HG03457 (cell line): Measurements from ENCODE around the gene SIX5.
"Not testable (repeated sequence)": the region's sequence is repeated elsewhere in the genome, so short reads cannot be mapped to it uniquely, and the experiment has no call there.

Experiments
- ATAC-seq: cut with Tn5 transposase; IDR thresholded peaks from one replicate; pipeline ENCODE4 v1.9.1; 2021; ENCODE audit warnings: moderate number of reproducible peaks; ENCODE audit not compliant: unreplicated experiment

SIX5 gene

DNA sequence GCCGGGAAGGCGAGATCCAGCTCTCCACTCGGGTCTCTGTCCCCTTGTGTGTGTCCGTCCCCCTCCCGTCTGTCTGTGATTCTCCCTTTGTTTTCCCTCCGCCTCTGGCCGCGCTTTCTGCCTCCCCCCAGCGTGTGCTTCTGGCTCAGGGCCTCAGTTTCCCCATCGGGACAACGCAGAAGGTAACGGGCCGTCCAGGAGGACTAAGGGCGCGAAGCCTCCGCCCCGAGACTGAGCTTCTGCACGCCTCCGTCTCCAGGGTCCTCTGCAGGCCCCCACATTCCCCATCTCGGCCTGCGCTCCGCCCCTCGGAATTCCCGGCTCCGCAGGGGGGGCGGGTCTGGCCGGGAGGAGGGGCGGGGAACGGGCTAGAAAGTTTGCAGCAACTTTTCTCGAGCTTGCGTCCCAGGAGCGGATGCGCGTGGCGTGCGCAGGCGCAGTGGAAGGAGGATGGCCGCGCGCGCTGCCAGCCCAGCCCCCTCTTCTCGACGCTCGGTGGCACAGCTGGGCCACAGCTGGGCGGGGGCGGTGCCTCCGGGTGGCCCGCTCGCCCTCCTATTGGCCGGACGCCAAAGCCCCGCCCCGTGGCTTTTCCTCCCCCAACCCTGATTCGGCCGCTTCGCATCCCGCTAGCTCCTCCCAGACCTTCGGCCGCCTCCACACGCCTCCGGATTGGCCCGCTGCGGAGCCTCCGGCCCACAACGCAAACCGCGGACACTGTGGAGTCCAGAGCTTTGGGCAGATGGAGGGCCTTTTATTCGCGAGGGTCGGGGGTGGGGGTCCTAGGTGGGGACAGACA, at the start of gene SIX5:
Gene SIX5 (minus strand): TSS at position 269 of the 799 bp plus-strand sequence. CDS start 408 bp downstream, outside the sequence.
- ATAC-seq, result peak; percentile 46

DNA sequence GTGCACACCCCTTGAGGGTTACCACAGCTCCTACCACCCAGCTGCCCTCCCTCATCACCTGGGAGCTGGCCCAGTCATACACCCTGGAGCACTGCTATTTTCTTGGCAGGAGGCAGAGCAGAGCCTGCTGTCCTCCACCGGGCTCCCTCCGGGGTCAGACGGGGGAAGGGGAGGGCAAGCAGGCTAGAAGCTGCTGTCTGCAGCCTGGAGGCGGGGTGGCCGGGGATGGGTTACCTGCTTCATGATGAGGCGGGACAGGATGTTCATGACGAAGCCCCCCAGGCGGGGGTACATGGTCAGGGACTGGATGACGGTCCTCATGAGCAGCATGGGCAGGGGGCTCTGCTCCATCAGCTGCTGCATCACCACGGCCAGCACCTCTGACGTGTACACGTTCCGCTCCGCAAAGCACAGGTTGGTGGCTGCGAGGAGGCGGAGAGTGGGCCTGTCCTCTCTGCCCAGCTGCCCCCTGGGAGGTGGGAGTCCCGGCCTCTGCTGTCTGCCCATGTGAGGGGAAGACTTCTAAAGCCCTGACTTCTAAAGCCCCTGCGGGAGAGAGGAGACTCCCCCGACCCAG, 48.8 kb upstream of the SIX5 start:
- ATAC-seq, result no peak

DNA sequence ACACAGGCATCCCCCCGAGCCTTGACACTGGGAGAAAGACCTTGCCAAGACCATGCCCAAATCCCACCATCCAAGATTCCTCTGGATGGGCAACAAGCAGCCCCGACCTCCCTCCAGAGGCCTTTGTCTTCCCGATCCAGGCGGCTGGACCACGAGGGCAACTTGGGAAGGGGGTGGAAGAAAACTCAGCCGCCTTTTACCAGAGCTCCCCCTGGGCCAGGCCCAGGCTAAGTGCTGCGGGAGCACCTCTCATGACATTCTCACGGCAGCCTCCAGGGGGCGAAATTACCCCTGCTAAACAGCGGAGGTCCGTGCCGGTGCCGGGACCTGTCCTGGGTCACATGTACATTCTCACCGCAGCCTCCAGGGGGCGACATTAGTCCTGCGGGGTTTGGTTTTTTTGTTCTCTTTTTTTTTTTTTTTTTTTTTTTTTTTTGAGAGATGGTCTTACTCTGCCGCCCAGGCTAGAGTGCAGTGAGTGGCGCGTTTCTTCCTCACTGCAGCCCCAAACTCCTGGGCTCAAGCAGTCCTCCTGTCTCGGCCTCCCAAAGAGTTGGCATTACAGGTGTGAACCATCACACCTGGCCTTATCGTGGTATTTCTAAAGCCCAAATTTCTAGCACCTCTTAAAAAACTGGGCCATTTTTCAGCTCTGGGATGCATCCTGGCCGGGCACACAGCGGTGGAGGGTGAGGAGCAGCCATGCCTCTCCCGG, 48.1 kb upstream of the SIX5 start:
- peak; percentile 58 for ATAC-seq

DNA sequence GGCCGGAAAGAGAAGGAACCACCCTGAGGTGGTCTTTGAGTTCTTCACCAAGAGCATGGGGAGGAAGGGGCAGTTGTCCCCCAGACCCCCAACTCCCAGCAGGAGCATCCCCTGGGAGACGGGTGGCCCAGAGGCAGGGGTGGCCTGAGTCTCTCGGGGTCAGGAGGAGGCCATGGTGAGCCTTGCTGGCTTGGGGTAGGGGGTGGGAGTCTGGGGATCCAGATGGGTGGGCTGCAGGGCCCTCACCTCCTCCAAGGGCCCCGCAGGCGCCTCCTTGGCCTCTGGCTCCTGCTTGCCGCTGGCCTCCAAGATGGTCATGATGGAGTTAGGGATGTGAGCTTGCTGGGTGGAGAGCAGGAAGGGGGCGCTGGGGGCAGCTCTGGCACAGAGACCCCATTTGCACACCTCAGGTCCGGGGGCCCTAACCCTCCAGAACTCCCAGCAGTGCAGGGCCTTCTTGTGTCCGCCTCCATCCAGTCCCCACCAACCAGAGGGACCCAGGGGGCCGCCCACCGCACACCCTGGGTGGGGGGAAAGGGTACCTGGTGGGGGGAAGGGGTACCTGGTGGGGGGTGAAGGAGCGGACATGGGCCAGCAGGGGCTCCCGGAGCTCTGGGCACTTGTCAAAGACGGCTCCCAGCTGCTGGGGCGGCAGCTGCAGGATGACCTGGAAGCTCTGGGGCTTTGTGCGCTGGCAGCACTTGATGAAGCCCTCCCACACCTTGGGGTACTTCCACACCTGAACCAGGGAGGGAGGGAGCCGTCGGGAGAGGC, 47.4 kb upstream of the SIX5 start:
- no peak for ATAC-seq

DNA sequence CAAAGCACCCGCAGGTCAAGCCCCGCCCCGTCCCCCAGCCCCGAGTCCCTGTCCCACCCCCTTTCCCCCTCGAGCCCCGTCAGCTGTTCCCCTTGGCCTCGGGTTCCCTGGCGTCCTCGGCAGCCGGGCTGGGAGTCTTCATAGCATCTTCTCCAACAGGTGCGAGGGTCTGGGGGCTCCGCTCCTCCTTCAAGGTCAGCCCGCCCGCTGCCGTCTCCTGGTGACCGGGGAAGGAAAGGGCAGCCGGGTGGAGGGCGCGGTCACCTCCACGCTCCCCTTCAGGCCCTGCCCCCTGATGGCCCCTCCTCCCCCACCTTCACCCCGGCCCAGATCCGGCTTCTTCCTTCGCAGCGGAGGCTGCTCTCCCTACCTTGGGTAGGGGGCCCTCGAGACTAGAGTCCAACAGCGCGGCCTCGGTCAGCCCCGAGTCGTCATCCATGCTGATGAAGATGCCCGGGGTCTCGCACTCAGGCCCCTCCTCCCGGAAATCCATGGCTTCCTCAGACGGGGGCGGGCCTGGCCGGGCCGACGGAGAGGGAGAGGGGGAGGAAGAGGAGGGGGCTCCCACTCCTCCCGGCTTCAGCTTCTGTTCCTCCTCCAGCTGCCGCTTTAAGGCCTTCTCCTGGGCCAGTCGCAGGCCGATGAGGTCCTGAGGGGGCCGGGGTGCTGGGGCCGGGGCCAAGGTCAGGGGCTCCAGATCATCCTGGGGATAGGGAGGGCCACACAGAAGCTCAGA, 46.6 kb upstream of the SIX5 start:
- ATAC-seq, result no peak

DNA sequence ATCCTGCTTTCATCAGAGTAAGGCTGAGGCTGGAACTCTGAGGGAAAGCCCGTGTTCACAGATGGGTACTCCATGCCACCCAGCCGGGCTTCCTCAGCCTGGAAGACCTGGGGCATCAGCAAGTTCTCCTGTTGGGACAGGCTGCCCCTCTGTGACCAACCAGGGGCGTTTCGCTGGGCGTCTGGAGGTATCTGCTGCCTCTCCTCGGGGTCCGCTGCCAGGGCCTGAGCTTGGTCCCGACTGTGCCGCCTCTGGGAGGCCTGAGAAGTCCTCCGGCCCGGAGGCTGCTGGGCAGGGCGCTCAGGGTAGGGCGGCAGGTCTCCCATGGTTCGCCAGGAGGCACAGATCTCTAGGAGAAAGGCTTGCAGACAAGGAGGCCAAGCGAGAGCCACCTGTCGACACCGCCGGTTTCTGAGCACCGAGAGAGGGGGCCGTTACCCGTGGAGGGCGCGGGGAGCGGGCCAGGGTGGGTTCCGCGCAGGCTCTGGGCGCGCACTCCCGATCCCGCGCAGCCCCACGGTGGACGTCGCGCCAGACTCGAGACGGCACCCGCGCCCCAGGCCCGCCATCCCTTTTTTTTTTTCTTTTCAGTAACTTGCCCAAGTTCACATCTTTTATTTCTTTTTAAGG, 45.9 kb upstream of the SIX5 start, which contains the start of gene RSPH6A:
Gene RSPH6A (minus strand): TSS at position 458 of the 630 bp plus-strand sequence. CDS start 132 bp downstream, at position 326.
- ATAC-seq, result no peak

DNA sequence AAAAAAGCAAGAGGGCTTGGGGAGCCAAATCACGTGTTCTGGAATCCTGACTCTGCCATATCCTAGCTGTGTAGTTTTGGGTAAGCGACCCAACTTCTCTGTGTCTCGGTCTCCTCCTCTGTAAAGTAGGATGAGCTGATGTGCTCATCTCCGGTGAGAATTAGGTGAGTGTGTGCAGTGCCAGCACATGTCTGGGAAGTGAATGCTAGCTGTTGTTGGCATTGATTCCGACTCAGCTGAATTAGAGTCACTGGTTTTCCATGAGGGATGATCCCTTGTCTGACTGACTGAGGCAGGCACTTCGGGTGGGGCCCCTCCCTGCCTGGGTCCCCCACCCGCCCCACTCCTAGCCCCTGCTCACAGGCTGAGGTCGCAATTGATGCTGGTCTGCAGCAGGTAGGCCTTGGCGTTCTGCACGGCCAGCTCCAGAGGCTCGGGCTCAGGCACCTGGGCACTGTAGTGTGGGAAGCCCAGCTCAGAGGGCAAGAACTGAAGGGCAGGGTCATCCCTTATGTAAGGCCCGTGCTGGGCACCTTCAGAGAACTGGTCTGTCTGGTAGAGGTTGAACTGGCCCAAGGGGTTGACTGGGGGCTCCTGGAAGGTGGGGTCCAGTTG, 45.2 kb upstream of the SIX5 start:
- ATAC-seq, result no peak

DNA sequence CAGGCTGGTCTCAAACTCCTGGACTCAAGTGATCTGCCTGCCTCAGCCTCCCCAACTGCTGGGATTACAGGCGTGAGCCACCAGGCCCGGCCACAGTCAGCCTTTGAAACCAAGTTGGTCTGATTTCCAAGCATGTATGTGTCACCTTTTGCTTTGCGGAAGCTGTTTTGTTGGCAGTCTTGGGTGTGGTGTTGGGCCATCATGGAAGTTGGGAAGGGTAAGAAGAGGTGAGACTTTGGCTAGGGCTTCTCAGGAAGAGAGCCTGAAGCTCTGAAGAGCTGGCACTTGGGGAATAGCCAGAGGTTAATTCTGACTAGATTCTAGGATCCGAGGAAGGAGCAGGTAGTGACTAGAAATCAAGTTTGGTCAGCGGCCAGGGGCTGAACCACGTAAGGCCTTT, 43.2 kb upstream of the SIX5 start:
- no peak for ATAC-seq

DNA sequence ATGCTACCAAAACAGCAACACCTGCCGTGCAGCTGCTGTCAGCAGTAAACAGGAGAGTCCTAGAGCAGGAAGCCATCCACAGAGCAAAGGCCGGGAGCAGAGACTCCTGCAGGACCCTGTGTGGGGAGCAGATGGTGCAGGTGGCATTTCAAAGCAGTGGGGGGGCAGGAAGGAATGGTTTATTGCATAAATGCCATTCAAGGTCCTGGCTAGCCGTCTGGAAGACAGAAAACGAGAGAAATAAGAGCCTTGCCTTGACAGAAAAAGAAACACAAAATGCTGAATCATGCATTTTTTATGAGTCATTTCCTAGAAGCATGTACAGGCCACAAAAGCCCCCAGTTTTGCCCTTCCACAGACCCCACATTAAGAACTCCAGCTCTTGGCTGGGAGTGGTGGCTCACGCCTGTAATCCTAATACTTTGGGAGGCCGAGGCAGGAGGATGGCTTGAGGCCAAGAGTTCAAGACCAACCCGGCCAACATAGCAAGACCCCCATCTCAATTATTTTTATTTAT, 40.6 kb upstream of the SIX5 start:
- no peak for ATAC-seq

DNA sequence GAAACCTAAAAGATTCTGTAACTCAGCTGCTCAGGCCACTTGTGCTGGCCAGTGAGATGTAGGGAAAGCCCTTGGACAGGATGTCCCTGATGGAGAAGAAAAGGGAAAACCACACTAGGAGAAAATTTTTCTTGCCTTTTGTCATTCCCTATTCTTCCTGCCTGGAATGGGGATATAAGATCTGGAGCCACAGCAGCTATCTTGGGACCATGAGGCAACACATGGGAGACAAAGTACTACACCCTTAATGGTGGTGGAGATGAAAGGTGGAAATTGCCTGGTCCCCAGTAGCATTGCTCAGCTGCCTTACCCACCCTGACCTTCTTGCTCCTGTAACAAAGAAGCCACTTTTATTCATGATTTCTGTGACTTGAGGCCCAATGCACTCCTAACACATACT, 36.7 kb upstream of the SIX5 start:
- no peak for ATAC-seq

DNA sequence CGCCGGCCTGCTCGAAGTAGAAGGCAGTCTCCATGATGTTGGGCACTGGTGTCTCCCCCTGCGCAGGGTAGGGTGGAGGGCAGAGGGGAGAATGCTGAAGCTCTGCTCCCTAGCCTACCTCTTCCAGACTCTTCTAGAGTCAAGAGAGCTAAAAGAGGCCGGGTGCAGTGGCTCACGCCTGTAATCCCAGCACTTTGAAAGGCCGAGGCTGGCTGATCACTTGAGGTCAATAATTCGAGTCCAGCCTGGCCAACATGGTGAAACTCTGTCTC, 35.8 kb upstream of the SIX5 start:
- ATAC-seq, result no peak

DNA sequence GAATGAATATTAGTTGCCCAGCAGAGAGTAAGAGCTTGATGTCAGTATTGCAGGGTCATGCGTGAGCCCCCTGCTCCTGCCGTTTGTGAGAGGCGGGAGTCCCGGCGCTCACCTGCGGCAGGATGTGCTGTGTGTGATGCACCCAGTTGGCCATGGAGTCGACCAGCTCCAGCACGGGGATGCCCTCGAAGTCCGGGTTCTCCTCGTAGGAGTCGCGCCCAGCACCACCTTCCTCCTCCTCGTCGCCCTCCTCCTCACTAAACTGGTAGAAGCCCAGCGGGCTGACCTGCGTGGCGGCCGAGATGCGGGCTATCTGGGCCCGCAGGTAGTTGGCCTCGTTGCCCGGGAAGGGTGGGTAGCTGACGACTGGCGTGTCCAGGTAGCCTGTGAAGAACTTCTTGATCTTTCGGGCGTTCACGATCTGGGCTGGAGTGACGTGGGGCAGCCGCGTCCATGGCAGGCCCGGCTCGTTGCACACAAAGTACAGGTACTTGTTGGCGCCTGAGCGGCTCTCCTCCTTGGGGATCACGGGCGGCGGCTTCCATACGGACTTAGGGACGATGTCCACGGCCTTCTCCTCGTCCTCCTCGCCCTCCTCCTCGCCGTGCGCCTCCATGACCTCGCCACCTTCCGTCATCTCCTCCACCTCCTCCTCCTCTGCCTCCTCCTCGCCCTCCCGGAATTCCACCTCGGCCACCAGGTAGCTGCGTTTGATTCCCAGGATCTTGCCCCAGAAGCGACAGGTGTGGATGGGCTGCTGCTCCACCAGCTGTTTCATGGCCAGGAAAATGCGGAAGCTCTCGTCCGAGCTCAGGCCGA, 35.3 kb upstream of the SIX5 start:
- no peak for ATAC-seq

DNA sequence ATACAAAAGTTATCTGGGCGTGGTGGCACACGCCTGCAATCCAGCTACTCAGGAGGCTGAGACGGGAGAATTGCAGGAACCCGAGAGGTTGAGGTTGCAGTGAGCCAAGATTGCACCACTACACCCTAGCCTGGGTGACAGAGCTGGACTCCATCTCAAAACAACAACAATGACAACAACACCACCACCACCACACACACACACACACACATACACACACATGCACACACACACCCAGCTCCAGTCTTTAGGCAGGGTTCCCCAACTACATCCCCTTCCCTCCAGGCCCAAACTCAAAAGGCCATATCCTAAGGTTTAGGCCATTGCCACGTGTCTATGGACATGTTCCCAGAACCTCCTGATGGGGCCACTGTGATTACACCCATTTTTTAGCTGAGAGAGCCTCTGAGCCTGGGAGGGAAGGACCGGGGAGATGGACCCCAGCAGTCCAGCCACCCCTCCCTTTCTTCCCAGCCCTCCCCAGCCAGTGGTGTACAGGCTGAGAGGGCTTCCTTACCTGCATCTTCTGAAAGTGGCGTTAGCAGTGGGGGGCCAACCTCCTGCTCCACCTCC, 32.6 kb upstream of the SIX5 start:
- ATAC-seq, result no peak

DNA sequence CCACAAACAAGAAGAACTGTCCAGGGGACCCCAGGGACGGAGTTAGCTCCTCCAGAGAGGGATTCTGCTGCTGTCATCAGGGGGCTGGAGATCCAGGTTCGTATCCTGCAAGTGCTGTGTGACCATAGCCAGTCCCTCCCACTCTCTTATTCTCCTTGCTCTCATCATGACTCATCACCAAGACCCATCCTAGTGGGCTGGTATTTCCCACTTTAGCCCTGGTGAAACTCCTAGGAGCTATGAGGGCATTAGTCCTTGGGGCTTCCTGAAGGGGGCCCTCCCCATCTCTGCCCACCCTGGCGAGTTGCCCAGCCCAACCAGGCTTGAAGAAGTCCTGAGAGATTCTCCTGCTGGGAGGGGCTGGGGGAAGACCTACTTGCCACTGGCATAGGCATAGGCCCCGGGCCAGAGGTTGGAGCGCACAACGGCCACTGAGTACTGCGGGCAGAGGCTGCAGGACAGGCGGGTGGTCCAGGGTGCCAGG, 31.1 kb upstream of the SIX5 start:
- ATAC-seq, result no peak

DNA sequence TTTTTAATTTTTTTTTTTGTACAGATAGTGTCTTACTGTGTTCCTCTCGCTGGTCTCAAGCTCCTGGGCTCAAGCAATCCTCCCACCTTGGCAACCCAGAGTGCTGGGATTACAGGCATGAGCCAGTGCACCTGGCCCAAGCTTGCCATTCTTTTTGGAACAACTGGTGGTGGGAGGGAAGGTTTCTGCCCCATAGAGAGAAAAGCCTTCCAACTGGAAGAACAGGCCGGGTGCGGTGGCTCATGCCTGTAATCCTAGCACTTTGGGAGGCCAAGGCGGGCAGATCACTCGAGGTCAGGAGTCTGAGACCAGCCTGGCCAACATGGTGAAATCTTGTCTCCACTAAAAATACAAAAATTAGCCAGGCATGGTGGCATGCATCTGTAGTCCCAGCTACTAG, 30.5 kb upstream of the SIX5 start:
- ATAC-seq, result not testable (repeated sequence)

DNA sequence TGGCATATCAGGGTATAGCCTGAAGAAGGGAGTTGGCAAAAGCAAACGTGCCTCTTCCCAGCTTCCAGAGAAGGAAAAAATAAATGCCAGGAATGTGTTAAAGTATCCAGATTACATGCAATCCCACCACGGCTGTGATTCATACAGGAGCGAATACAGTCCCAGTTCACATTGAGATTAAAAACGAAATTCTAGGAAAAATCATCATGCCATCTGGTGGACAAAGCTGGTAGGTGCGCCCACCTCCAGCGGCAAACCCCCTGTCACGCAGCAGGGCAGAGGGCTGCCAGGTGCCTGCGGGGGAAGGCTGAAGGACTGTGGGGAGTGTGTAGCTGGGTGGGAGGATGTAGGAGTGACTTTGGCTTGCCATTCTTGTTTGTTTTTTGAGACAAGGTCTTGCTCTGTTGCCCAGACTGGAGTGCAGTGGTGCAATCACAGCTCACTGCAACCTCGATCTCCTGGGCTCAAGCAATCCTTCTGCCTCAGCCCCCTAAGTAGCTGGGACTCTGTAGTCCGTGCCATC, 30.0 kb upstream of the SIX5 start:
- ATAC-seq, result no peak

DNA sequence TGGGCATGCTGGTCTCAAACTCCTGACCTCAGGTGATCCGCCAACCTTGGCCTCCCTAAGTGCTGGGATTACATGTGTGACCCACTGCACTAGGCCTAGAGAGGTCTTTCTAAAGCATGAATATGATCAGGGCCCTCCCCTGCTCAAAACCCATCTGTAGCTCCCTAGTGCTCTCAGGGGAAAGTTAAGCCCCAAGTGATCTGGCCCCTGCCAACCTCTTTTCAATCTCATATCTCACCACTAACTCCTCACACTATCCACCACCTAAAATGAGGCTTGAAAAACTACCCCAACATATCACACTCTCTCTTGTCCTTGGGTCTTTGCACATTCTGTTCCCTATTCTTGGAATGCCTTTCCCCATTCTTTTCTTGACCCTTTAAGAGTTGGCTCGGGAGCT, 25.6 kb upstream of the SIX5 start:
- ATAC-seq, result no peak

DNA sequence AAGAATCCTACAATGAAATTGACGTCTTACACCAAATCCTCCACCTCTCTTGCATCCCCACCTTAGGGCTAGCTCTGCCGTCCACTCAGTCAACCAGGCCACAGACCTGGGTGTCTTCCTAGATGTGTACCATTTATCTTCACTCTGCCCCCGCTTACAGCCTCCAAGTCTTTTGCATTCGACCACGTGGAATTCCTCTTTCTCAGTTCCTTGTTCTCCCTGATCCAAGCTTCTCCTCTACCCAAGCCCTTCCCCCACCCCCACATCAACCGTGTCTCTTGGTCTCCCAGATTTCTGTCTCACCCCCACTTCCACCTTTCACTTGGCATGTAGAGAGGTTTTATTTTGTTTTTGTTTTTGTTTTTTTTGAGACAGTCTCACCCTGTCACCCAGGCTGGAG, 24.8 kb upstream of the SIX5 start:
- ATAC-seq, result no peak
